ENCODE data around the gene RAI1.

RAI1 gene

DNA sequence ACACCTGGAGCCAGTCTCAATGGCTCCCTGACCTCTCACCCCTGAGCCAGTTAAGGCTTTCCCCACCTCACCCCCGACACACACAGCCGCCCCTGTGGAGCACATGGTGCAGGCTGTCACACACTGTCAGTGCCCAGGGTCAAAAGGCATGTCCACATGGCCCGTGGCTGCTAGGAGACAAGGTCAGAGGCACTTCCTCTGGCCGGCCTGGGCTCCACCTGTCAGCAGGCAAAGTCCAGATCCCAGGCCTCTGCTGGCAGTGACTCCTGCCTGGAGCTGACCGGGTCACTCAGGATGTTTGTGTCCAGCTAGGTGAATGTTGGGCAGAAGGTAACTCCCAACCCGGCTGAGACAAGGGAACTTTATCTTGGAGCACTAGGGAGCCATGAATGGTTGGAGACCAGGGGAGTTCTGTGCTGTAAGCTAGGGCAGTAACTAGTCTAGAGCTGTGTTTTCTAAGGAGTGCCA lies 149.5 kb downstream of the RAI1 start:
- DNase-seq (ENCODE audit: low read depth) = no peak

DNA sequence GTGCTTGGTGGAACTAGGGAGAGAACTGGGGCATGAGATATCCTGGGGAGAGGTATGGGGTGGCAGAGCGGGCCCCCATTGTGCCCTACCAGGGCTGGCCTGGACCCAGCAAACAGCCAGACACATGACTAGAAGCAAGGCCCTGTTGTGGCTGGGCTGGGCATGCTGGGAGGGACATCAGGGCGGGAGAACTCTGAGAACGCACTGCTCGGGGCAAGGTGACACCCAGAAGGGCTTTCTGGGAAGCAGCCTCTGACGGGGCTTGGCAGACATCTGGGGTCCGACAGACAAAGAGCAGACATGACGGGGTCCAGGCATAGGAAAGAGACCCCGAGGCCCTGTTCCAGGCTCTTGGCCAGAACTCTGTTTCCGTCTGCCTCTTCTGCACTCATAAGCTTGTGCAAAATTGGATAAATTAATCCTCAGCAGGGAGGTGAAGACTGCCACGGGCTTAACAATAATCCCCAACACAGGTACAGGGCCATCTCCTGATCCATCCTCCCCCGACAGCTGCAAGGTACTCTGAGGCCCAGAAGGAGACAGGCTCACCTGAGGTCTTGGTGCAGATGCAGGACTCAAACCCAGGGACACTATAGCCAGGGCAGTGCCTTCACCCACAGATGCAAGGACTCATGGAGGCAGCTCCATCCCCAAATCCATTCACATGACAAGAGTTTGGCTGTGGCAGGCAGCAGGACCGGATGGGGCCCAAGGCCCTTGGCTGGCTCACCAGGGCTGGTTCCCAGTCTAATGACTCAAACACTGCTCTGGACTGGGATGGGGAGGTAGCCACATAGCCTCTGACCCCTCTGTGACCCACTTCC lies 150.2 kb downstream of the RAI1 start:
- DNase-seq (ENCODE audit: low read depth) = no peak

DNA sequence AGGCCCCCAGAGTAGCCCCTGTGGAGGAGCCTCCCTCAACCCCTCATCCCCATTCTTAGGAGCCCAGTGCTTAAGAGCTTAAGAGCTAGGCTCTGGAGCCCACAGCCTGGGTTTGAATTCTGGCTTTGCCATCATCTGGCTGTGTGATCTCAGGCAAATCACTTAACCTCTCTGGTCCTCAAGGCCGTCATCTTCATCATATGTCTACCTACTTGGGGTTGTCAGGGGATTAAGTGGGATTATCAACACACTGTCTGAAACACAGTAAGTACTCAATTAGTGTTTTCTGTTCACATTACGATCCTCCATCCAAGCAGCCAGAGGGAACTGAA lies 150.7 kb downstream of the RAI1 start:
- DNase-seq (ENCODE audit: low read depth) = no peak

DNA sequence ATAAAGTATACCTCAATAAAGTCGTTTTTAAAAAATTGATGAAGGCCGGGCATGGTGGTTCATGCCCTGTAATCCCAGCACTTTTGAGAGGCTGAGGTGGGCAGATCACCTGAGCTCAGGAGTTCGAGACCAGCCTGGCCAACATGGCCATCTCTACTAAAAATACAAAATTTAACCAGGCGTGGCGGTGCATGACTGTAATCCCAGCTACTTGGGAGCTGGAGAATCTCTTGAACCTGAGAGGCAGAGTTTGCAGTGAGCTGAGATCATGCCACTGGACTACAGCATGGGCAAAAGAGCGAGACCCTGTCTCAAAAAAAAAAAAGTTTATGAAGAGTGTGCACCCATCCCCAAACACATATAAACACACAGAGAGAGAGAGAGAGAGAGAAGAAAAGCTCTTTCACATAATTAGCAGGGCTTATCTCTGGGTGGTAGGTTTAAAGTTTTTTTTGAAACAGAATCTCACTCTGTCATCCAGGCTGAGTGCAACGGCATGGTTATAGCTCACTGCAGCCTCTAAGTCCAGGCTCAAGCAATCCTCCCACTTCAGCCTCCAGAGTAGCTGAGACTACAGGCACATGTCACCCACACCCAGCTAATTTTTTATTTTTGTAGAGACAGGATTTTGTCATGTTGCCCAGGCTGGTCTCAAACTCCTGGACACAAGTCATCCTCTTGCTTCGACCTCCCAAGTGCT lies 152.6 kb downstream of the RAI1 start:
- no peak for DNase-seq (ENCODE audit: low read depth)

DNA sequence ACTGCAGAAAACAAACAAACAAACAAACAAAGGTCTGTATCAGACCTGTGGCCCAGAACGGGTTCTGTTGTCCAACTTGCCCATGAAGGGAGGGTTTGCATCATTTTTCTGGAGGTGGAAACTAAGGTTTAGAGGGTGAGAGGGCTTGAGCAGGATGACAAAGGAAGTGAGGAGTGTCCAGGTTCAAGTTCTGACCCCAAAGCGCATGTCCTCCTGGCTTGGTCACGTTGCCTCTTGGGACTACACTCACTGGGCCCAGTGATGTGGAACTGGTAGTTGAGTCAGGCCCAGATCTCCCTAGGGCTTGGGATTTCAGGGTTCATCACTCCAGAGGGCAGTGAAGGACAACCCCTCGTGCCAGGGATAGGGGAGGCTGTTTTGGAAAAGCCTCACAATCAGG lies 153.7 kb downstream of the RAI1 start:
- DNase-seq (ENCODE audit: low read depth) = no peak

DNA sequence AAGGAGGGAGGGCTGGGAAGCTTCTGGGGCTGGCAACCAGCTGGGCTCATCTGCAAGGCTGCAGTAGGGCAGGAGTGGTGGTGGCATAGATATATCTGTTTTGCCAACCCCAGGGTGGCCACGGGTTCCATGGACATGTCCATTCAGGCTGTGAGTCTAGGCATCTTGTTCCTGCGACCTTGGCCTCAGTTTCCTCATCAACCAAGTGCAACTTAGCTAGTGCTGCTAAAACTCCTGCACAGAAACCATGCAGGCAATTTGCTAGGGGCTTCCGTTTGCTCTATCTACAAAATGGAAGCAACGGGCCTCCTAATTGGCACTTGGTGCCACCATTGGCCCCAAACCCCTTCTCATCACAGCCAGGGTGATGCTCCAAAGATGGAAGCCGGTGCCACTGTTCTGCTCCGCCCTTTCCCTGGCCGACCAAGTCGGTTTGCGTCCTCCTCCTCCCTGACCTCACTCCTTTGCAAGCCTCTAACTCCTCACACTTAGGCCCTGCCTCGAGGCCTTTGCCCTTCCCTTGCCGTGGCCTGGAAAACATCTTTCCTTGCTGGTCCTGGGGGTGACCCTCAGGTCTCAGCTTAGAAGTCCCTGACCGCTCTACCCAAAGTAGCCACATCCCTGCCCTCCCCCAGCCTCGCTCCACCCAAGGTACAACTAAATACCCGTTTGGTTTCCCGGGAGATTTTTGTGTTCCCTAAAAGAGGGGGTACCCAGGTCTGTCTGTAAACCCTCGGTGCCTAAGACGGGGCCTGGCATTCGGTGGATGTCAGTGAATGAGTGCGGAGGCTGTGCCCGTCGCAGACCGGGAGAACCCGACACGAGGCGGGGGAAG lies 154.4 kb downstream of the RAI1 start:
- DNase-seq (ENCODE audit: low read depth) = no peak

DNA sequence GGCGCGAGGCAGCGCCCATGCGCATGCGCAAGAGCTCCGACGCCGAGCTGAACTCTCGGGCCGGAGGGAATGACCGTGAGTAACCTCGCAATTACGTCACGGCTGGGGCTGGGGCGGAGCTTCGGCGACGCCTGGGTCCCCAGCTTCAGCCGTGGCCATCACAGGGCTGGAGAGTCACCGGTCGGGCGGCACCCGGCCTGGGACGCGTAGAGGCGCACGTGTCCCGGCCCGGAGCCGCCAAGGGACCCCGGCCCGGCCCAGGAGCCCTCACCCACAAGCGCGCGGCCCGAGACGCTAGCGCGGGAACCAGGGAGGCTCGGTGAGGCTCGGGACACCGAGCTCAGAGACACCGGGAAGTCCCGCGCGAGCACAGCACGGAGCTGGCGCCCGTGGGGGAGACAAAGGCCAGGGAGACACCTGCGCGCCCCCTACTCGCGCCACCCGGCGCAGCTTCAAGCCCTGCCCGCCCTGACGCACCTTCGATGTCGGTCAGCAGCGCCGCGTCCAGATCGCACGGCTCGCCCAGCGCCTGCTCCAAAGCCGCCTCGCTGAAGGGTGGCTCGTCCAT lies 155.1 kb downstream of the RAI1 start:
- peak; percentile 85 for DNase-seq (ENCODE audit: low read depth)

DNA sequence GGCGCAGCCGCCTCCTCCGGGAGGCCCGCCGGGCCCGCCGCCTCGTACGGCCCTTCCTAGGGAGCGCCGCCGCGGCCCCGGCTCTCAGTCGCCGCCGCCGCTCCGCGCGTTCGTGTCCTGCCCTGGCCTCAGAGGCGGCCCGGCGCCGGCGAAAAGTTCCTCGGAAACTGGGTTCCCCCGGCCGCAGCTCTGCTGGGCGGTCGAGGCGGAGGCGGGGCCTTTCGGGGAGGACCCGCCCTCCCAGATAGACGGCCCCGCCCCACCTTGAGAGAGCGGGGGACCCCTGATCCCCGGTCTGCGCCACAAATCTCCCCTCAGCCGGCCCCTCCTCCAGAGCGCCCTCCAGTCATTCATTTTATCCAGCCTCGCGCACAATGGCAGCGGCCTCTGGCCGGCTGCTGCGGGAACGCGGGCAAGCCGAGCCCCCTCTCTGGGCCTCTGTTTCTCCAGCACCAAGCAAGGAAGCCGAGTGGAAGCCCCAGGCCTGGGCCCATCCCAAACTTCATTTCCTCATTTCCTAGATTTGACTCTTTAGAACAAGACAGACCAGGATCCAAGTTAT lies 155.6 kb downstream of the RAI1 start, which contains the start of gene SREBF1:
Gene SREBF1, minus strand, starts transcription at position 169 of the 562 bp plus-strand sequence. CDS start 169 bp downstream, outside the sequence.
- DNase-seq (ENCODE audit: low read depth) = peak; percentile 53

DNA sequence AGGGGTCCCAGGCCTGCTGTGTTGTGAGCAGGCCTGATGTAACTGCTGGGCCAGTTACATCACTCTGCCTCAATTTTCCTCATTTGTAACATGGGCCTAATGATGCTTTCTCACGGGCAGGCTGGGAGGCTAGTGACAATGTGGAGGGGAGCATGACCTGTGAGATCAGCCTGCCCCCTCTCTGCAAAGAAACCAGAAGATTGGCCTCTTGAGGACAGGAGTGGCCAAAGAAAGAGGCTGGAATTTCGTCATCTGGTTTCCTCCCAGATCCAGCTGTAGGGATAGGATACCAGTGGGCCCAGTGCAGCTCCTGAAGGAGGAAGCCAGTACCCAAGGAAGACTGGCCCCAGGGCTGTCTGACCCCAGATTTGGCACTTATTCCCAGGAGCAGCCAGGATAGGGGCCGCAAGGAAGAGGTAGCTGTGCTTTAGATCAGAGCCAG lies 156.1 kb downstream of the RAI1 start:
- DNase-seq (ENCODE audit: low read depth) = peak; percentile 71

DNA sequence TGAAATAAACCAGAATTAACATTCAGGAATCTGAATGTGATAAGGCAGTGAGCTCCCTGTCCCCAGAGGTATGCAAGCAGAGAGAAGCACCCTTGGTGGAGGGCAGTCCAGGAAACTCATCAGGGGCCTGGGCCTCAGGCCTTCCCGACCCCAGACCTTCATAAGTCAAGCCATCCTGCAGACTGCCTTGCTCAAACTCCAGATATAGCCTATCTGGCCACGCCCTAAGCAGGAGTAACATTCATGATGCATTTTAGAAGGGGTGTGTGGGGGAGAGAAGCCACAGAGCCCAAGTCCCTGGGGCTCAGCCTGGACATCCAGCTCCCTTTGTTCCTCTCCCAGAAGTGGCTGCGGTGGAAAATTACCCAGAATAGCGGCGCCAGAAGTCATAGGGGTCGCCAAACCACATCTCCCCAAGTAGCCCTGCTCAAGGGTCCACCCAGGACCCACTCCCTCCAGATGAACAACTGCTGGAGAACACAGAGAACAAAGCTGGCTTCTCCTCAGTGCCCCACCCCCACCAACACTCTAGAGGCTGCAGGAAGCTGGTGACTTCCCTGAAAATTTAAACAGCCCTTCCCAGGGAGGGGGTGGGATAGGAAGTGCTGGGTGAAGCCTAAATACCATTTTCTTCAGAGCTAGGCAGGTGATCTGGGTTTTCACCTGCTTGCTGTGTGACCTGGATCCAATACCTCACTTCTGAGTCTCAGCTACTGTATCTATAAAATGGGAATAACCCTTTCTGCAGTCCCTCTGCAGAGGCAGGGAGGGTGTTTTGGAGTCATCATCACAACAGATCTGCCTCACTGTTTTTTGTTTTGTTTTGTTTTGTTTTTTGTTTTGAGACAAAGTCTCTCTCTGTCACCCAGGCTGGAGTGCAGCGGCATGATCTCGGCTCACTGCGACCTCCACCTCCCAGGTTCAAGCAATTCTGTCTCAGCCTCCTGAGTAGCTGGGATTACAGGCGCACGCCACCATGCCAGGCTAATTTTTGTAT lies 157.0 kb downstream of the RAI1 start:
- no peak for DNase-seq (ENCODE audit: low read depth)

DNA sequence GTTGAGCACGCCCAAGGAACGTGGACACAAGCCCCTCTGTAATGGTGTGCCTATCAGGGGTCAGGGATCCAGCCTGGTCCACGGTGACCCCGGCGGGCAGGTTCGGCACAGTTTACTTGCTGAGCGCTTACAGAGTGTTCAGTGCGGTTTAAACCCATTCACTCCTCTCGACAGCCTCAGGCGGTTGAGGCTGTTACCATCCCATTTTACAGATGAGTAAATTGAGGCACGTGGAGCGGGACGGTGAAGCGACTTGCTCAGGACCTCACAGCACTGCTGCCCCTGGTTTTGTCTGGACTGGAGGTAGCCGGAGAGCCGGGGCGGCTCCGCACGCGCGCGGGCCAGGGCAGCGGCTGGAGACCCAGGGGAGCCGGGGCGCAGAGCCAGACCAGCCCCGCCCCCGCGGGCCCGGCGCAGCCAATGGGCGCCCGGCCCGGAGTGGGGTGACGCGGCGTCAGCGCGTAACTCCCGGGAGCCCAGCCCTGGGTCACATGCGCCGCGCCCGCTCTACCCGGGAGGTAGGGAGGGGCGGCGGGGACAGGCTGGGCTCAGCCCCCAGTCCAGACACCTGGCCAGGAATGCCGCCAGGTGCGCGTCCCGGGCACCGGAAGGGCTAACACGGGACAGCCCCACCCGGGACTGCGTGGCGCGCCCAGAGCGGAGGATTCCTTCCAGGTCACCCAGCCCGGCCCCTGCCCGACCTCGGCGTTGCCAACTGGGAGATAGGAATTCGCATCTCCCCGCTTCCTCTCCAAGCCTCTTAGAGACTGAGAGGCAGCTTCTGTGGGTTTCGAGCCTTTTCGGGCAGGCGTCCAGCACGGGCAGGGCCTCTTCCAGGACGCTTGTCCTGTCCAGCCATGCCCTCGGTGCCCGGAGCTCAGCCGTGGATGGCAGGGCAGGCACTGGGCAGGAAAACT lies 158.8 kb downstream of the RAI1 start:
- DNase-seq (ENCODE audit: low read depth) = peak; percentile 88

DNA sequence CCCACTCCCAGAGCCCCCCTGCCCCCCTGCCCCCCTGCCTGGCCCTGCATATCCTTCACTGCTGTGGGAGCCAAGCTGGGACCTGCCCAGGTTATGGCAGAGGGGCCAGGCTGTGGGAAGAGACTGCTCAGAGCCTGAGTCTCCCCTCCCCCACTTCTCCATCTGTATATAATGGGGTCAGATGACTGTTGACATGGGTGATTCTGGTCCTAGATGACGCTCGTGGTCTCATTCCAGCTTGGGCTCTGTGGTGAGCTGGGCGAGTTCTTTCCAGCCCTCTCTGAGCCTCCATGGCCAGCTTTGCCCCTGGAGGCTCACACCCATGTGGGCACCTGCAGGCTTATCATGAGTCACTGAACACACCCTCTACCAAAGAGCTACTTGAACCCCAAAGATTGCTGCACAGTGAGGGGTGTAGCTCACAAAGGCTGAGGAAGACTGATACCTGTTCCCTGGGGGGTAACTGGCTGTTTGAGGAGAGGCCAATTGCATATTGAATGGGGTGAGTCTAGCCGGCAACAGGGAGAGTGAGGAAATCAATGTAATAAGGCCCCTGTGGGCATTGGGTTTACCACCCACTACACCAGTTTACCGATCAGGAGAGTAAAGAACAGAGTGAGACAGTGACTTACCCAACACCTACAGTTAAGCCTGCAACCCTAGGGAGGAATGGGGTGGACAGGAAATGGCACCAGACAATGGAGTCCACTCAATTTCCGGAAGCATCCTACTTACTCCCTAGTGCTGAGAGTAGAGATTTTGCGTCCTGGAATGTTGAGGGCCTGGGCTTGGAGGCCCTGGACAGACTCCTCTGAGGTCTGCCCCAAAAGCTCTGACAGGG lies 159.7 kb downstream of the RAI1 start:
- peak; percentile 42 for DNase-seq (ENCODE audit: low read depth)

DNA sequence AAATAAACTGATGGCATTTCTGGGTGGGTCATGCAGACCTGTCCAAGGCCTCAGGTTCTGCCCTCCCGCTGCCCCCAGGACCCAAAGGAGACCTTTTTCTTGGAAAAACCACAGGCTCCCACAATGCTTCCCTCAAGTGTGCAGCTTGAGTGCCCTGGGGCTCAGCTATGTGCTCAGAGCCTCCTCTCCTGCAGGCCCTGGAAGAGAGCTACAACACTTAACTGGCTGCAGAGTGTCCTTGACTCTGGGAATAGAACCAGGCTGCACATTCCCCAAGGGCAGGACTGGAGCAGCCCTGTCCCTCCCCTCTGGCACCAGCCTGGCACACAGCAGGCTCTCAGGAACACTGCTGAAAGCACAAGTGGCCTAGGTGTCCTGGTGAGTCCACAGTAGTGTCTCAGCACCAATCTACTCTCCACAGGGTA lies 160.4 kb downstream of the RAI1 start:
- DNase-seq (ENCODE audit: low read depth) = no peak

DNA sequence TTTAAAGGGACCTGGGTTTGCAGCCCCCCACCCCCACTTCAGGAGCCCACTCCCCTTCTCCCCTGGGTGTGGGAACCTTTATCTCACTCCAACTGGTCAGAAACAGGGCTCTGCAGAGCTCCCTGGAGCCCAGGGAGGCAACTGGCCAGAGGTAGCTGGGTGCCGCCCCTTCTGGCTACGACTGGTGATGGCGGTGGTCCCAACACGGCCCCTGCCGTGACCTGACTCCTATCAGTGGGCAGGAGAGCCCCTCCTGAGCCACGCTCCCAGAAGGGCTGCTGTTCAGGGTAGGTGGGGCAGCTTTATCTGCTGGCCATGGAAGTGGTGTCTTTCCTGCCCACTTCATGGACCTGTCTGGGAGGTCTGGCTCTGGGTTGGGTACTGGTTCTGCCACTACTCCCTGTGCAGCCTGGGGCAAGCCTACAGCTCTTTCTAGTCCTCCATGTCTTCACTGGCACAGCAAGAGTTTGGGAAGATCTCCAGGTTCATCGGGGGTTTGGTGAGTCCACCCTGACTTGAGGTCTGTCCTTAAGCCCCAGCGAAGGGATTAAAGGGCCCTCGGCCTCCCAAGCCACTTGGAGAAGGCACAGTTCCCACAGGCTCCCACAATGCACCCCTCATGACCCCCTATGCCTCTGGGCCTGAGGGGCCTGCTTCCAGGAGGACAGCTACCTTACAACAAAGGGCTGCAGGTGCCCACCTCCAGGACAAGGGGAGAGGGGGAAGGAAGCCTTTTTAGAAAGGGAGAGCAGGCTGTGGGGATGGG lies 161.0 kb downstream of the RAI1 start:
- DNase-seq (ENCODE audit: low read depth) = no peak

DNA sequence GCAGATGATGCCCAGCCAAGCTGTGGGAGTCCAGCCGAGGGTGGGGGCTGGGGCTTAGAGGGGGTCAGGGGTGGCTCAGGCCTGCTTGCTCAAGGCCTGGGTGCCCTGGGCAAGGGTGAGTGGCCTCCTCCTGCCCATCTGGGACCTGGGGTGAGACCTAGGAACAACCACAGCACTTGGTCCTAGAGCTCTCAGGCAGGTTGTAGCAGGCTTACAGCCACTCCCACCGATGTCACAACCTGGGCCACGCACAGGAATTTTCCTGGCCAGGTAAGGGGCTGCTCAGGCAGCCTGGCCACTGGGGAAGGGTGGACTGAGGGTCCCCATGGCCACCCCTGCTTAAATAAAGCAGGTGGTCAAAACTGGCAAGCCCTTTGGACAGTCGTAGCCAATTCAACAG lies 161.8 kb downstream of the RAI1 start:
- DNase-seq (ENCODE audit: low read depth) = no peak

DNA sequence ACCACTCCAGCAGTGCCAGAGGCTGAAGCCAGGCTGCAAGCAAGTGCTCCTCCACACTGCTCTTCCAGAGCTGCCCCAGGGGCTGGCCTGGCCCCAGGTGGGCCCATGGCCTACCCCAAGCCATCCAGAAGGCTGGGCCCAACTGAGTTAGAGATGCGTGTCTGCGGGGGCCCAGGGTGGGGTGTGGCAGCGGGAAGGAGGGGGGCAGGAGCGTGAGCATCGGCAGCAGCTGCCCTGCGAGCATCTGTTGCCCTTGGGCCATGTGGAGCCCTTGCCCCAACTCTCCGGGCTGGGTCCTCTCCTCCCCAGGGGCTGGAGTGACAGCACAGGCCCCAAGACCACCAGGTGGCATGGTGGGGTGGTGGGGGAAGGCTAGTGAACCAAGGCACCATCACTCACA lies 162.8 kb downstream of the RAI1 start:
- no peak for DNase-seq (ENCODE audit: low read depth)

DNA sequence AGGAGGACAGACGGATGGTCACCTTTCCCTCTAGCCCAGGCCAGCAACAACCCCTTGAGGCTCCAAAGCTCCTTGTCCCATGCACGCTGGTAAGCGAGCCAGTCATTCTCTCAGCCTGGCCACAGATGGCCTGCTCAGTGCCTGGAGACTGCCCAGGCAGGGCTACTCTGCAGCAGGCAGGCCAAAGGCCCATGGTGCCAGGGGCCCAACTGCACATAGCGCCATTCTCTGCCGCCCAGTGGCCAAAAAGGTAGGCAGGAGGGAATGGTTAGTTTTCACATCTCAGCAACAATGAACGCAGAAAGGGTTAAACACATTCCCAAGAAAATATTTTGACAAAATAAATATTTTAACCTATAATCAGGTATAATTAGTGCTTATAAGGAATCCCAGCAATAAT lies 163.2 kb downstream of the RAI1 start:
- no peak for DNase-seq (ENCODE audit: low read depth)

Data from iris pigment epithelial cell (primary cell).